ENCODE data around the gene FAF2. TPM values are rescaled to one million over a fixed set of nuclear protein-coding genes. Genes with fewer than 3 reads are reported as not detected.

The FAF2 gene
- total and polyA plus RNA-seq, 4 donors, result 5.0 to 31.4 (median 18.9) TPM

DNA sequence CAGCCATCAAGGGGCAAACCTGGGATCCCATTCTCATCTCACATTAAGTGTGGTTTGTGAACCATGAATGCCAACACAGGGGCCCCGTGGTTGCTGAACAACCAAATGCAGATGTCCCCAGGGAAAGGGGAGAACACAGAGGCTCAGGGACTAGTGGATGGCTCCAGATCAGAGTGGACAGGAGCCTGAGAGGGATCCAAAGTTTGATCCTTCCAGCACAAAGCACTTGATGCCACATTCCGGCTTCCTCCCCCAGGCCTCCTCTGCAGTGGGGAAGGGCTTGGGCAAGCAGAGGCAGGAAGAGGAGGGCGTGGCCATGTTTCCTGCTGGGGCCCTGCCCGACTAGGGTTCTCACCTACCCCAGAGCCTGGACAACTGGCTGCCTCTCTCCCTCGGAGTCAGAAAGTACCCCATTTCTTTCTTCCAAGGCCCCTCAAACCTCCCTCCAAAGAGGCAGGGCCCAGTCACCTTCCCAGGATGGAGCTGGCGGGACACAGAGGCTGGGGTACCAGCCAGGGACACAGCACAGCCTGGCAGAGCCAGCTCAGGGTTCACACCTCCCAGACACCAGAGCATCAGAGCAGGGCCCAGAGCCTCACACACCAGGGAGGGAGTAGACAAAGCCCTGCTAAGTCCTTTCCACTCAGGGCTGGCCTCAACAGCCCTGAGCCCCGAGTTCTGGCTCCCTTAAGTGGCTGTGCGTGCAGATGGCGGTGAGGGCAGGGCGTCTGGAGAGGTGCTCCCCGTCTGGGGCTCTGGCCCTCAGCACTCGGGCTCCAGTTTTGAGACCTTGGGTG, 93.4 kb downstream of the FAF2 start:
- Histone ChIP-seq H3K9me3 (ENCODE audit: control insufficient read depth, low read length) (no peaks in the 10 kb centered on the region), H3K36me3 (ENCODE audit: control insufficient read depth in 1 of 2, insufficient read depth in 2 of 2, low read length in 1 of 2) (no peaks in the 10 kb centered on the region), H3K4me1 (ENCODE audit: control insufficient read depth in 1 of 2, insufficient read depth in 2 of 2, low read length in 2 of 2) (no peaks in the 10 kb centered on the region), H3K27ac (ENCODE audit: low read depth in 1 of 2, low read length in 2 of 2) (no peak overlapping the region), H3K4me3 (ENCODE audit: low read length in 2 of 2) (no peak overlapping the region), H3K27me3 (ENCODE audit: control insufficient read depth in 1 of 2, insufficient read depth in 2 of 2, low read length in 1 of 2) (no peaks in the 10 kb centered on the region)
- DNase-seq (peak in 1 of 2 donors; percentile 76), ATAC-seq (ENCODE audit: low FRiP score) (no peak)
- intact Hi-C loops (cut with DNase I), result loop anchor here in 1 of 2 donors (5.0 kb wide), 2 partner anchors 106 to 154 kb away; partner anchors contain the start of genes HIGD2A, NOP16 and TSPAN17
- 64 to 76% methylated on average over 12 of the region's 12 CpGs for WGBS, 2 donors

- DNase-seq (no peak), ATAC-seq (ENCODE audit: low FRiP score) (no peak)
- H3K4me3 ChIP-seq (ENCODE audit: low read length in 2 of 2), result no peak overlapping the region
- H3K9me3 ChIP-seq (ENCODE audit: control insufficient read depth, low read length), result no peaks in the 10 kb centered on the region
- H3K27me3 ChIP-seq (ENCODE audit: control insufficient read depth in 1 of 2, insufficient read depth in 2 of 2, low read length in 1 of 2), result no peaks in the 10 kb centered on the region
- no peaks in the 10 kb centered on the region for H3K4me1 ChIP-seq (ENCODE audit: control insufficient read depth in 1 of 2, insufficient read depth in 2 of 2, low read length in 2 of 2)
- intact Hi-C loops (cut with DNase I), result loop anchor here in 1 of 2 donors (5.0 kb wide), 2 partner anchors 105 to 155 kb away; partner anchors contain the start of genes HIGD2A, NOP16 and TSPAN17
- WGBS, 2 donors, result 73 to 84% methylated on average over 15 to 16 of the region's 16 CpGs
- no peak overlapping the region for H3K27ac ChIP-seq (ENCODE audit: low read depth in 1 of 2, low read length in 2 of 2)
- no peaks in the 10 kb centered on the region for H3K36me3 ChIP-seq (ENCODE audit: control insufficient read depth in 1 of 2, insufficient read depth in 2 of 2, low read length in 1 of 2)
Measured at GRCh38 chr5:176542135-176542595, 94.0 kb downstream of the FAF2 start.

- 2 to 4% methylated on average over 73 to 110 of the region's 110 CpGs for WGBS, 2 donors
- intact Hi-C loops (cut with DNase I), result loop anchor here in 1 of 2 donors (5.0 kb wide), 2 partner anchors 104 to 156 kb away; partner anchors contain the start of genes HIGD2A, NOP16 and TSPAN17
Measured at GRCh38 chr5:176542596-176543427, 94.6 kb downstream of the FAF2 start.

DNA sequence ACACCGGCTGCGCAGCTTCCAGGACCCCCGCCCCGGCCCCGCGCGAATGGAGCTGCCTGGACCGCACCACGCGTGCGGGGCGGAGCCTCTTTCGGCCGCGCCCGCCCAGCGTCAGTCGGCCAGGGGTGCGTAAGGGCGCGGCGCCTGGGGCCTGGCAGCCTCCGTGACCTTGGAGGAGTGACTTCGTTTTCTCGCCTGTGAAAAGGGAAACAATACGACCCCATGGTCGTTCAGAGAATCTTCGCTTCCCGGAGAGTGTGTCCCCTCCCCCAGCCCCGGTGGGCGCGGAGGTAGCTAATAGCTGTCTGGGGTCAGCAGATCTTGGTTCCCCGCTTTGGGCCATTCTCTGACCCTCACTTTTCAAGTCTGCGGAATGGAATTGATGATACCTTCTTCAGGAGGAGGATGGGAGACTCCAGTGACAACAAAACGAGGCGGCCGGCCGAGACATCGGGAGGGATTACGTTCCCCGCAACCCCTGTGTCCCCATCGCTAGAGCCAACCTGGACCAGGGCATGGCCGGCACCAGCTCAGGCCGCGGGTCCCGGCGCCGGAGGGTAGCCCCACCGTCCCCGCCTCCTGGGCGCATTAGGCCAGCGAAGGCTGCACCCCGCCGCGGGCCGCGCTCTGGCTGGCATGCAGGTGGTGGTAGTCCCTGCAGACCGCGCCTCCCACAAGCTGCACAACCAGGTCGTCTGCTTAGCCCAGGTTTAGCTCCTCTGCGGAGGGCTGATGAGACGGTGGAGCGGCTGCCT, 95.4 kb downstream of the FAF2 start:
- DNase-seq (peak; percentile 78 to 89), ATAC-seq (ENCODE audit: low FRiP score) (peak; percentile 88)
- H3K4me1 ChIP-seq (ENCODE audit: control insufficient read depth in 1 of 2, insufficient read depth in 2 of 2, low read length in 2 of 2), result no peaks in the 10 kb centered on the region
- intact Hi-C loops (cut with DNase I), result loop anchor here in 1 of 2 donors (5.0 kb wide), 2 partner anchors 104 to 156 kb away; partner anchors contain the start of genes HIGD2A, NOP16 and TSPAN17
- no peaks in the 10 kb centered on the region for H3K36me3 ChIP-seq (ENCODE audit: control insufficient read depth in 1 of 2, insufficient read depth in 2 of 2, low read length in 1 of 2)
- WGBS, 2 donors, result 1% methylated on average over 54 to 63 of the region's 63 CpGs
- no peaks in the 10 kb centered on the region for H3K27me3 ChIP-seq (ENCODE audit: control insufficient read depth in 1 of 2, insufficient read depth in 2 of 2, low read length in 1 of 2)
- no peaks in the 10 kb centered on the region for H3K9me3 ChIP-seq (ENCODE audit: control insufficient read depth, low read length)
- H3K27ac ChIP-seq (ENCODE audit: low read depth in 1 of 2, low read length in 2 of 2), result peak overlapping the region in 1 of 2 donors; percentile 16
- peak overlapping the region; percentile 45 to 63 for H3K4me3 ChIP-seq (ENCODE audit: low read length in 2 of 2)

More at GRCh38 chr5:176542596-176543427, 94.6 kb downstream of the FAF2 start:
- no peaks in the 10 kb centered on the region for H3K9me3 ChIP-seq (ENCODE audit: control insufficient read depth, low read length)
- H3K4me3 ChIP-seq (ENCODE audit: low read length in 2 of 2), result peak overlapping the region; percentile 45 to 63
- ATAC-seq (ENCODE audit: low FRiP score), result no peak
- H3K27ac ChIP-seq (ENCODE audit: low read depth in 1 of 2, low read length in 2 of 2), result no peak overlapping the region
- no peaks in the 10 kb centered on the region for H3K27me3 ChIP-seq (ENCODE audit: control insufficient read depth in 1 of 2, insufficient read depth in 2 of 2, low read length in 1 of 2)
- DNase-seq, result no peak
- no peaks in the 10 kb centered on the region for H3K4me1 ChIP-seq (ENCODE audit: control insufficient read depth in 1 of 2, insufficient read depth in 2 of 2, low read length in 2 of 2)
- no peaks in the 10 kb centered on the region for H3K36me3 ChIP-seq (ENCODE audit: control insufficient read depth in 1 of 2, insufficient read depth in 2 of 2, low read length in 1 of 2)

DNA sequence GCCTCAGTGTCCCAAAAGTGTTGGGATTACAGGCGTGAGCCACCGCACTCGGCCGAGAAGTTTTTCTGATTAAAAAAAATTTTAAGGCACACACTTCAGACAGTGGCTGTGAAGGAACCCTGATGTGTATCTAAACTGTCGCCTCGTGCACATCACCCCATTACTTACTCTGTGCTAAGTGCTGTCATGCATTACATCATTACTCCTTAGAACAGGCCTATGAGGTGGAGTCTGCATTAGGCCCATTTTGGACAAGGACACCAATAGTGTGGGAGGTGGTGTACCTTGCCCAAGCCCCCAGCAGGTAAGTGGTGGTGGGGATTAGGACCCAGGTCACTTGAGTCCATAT, 97.2 kb downstream of the FAF2 start:
- Histone ChIP-seq H3K27ac (ENCODE audit: low read depth in 1 of 2, low read length in 2 of 2) (no peak overlapping the region), H3K4me3 (ENCODE audit: low read length in 2 of 2) (no peak overlapping the region), H3K9me3 (ENCODE audit: control insufficient read depth, low read length) (no peaks in the 10 kb centered on the region), H3K36me3 (ENCODE audit: control insufficient read depth in 1 of 2, insufficient read depth in 2 of 2, low read length in 1 of 2) (no peaks in the 10 kb centered on the region), H3K27me3 (ENCODE audit: control insufficient read depth in 1 of 2, insufficient read depth in 2 of 2, low read length in 1 of 2) (no peaks in the 10 kb centered on the region), H3K4me1 (ENCODE audit: control insufficient read depth in 1 of 2, insufficient read depth in 2 of 2, low read length in 2 of 2) (no peaks in the 10 kb centered on the region)
- intact Hi-C loops (cut with DNase I), result no loop called here
- WGBS, 2 donors, result 96 to 98% methylated on average over 6 of the region's 6 CpGs
- no peak for ATAC-seq (ENCODE audit: low FRiP score)
- DNase-seq, result no peak

- 83 to 85% methylated on average over 13 of the region's 13 CpGs for WGBS, 2 donors
- Histone ChIP-seq H3K4me3 (ENCODE audit: low read length in 2 of 2) (no peak overlapping the region), H3K36me3 (ENCODE audit: control insufficient read depth in 1 of 2, insufficient read depth in 2 of 2, low read length in 1 of 2) (no peaks in the 10 kb centered on the region), H3K4me1 (ENCODE audit: control insufficient read depth in 1 of 2, insufficient read depth in 2 of 2, low read length in 2 of 2) (no peaks in the 10 kb centered on the region), H3K27me3 (ENCODE audit: control insufficient read depth in 1 of 2, insufficient read depth in 2 of 2, low read length in 1 of 2) (no peaks in the 10 kb centered on the region), H3K27ac (ENCODE audit: low read depth in 1 of 2, low read length in 2 of 2) (no peak overlapping the region), H3K9me3 (ENCODE audit: control insufficient read depth, low read length) (no peaks in the 10 kb centered on the region)
- DNase-seq, result peak in 1 of 2 donors; percentile 70
- intact Hi-C loops (cut with DNase I), result no loop called here
- no peak for ATAC-seq (ENCODE audit: low FRiP score)
Measured at GRCh38 chr5:176545737-176546509, 97.7 kb downstream of the FAF2 start.

- ATAC-seq (ENCODE audit: low FRiP score) (no peak), DNase-seq (no peak)
- intact Hi-C loops (cut with DNase I), result no loop called here
- no peaks in the 10 kb centered on the region for H3K36me3 ChIP-seq (ENCODE audit: control insufficient read depth in 1 of 2, insufficient read depth in 2 of 2, low read length in 1 of 2)
- H3K27me3 ChIP-seq (ENCODE audit: control insufficient read depth in 1 of 2, insufficient read depth in 2 of 2, low read length in 1 of 2), result no peaks in the 10 kb centered on the region
- H3K4me1 ChIP-seq (ENCODE audit: control insufficient read depth in 1 of 2, insufficient read depth in 2 of 2, low read length in 2 of 2), result no peaks in the 10 kb centered on the region
- no peak overlapping the region for H3K4me3 ChIP-seq (ENCODE audit: low read length in 2 of 2)
- no peaks in the 10 kb centered on the region for H3K9me3 ChIP-seq (ENCODE audit: control insufficient read depth, low read length)
- H3K27ac ChIP-seq (ENCODE audit: low read depth in 1 of 2, low read length in 2 of 2), result no peak overlapping the region
- WGBS, 2 donors, result 78 to 79% methylated on average over 8 of the region's 8 CpGs
Measured at GRCh38 chr5:176547802-176548201, 99.6 kb downstream of the FAF2 start.
